GM12892 (cell line): Measurements from ENCODE around the gene CFB.
A peak's percentile ranks its signal among the peaks of the same experiment; 100 is the strongest.

Source experiments
- DNase-seq: peaks from one replicate; pipeline ENCODE4 v3.0.0; 2011; ENCODE audit not compliant: insufficient read length
- FAIRE-seq: peaks from 2 replicates; lab custom pipeline; 2011; peaks lifted over from hg19 to GRCh38; lab: Jason Lieb, UNC
- POLR2A ChIP-seq: IDR thresholded peaks from 2 replicates; pipeline ENCODE4 v1.6.1; 2011; ENCODE audit warnings: low read depth, low read length, control low read depth
- POLR2AphosphoS5 ChIP-seq: IDR thresholded peaks from 2 replicates; pipeline ENCODE4 v1.6.1; 2011; ENCODE audit warnings: low read depth, low read length, control low read depth
- TAF1 ChIP-seq: IDR thresholded peaks from 2 replicates; pipeline ENCODE4 v1.6.1; 2011; ENCODE audit warnings: low read depth, mild to moderate bottlenecking, control low read depth, low read length, borderline replicate concordance

CFB gene

DNA sequence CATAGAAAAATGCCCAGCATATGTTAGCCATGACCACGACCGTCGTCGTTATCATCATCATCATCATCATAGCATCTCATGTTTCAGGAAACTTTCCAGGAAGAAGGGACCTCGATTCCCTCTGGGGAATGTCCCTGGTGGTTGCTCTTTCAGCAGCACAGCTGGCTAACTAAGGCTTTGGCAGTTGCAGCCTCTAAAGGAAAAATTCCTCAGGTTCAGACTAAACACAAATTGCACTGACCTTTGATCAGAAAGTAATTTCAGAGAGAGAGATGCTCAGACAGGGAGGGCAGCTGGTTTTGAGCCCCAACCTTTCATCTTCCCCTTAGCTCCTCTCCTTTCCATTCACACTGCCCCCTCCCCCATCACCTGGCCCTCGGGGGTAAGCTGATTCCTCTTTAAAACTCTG lies 5.6 kb upstream of the CFB start:
- DNase-seq (no peak), FAIRE-seq (no peak)

GRCh38 chr6:31943742-31944141 lies 2.2 kb upstream of the CFB start:
- FAIRE-seq, result no peak
- no peak for DNase-seq
- TF ChIP-seq TAF1, result no peak
- no peak for TF ChIP-seq POLR2A
- TF ChIP-seq POLR2AphosphoS5, result no peak

More for the DNA sequence above, 5.6 kb upstream of the CFB start:
- no peak for TF ChIP-seq POLR2AphosphoS5
- TF ChIP-seq TAF1, result no peak
- TF ChIP-seq POLR2A, result no peak

DNA sequence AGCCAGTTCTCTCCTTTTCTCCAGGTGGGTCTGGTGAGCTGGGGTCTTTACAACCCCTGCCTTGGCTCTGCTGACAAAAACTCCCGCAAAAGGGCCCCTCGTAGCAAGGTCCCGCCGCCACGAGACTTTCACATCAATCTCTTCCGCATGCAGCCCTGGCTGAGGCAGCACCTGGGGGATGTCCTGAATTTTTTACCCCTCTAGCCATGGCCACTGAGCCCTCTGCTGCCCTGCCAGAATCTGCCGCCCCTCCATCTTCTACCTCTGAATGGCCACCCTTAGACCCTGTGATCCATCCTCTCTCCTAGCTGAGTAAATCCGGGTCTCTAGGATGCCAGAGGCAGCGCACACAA lies 765 bp upstream of the CFB start:
- no peak for TF ChIP-seq POLR2AphosphoS5
- no peak for TF ChIP-seq POLR2A
- TF ChIP-seq TAF1, result no peak
- FAIRE-seq (no peak), DNase-seq (no peak)

DNA sequence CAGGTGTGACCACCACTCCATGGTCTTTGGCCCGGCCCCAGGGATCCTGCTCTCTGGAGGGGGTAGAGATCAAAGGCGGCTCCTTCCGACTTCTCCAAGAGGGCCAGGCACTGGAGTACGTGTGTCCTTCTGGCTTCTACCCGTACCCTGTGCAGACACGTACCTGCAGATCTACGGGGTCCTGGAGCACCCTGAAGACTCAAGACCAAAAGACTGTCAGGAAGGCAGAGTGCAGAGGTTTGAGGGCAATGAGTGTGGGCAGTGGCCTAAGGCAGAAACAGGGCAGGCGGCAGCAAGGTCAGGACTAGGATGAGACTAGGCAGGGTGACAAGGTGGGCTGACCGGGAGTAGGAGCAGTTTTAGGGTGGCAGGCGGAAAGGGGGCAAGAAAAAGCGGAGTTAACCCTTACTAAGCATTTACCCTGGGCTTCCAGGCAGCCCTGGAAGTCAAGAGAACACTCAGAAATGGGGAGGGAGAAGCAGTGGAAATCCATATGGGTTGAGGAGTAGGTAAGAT lies 533 bp downstream of the CFB start:
- no peak for FAIRE-seq
- DNase-seq, result no peak
- TF ChIP-seq TAF1 (no peak), POLR2A (no peak), POLR2AphosphoS5 (no peak)

- no peak for TF ChIP-seq TAF1
- no peak for TF ChIP-seq POLR2A
- no peak for TF ChIP-seq POLR2AphosphoS5
- DNase-seq (no peak), FAIRE-seq (no peak)
These were observed 1.3 kb downstream of the CFB start for GRCh38 chr6:31947070-31947675.

DNA sequence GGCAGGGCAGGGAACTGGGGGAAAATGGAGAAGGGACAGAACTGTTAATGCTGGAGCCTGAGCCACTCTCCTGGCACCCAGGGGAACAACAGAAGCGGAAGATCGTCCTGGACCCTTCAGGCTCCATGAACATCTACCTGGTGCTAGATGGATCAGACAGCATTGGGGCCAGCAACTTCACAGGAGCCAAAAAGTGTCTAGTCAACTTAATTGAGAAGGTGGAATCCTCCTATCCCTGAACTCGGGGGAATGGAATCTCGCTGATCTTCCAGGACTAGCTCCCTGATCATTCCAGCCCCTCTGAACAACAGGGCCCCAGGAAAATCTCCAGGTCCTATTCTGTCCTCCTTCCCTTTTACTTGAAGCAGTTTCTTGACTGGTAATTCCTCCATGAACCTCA lies 2.0 kb downstream of the CFB start:
- FAIRE-seq (no peak), DNase-seq (no peak)
- TF ChIP-seq POLR2AphosphoS5 (no peak), POLR2A (no peak), TAF1 (no peak)

DNA sequence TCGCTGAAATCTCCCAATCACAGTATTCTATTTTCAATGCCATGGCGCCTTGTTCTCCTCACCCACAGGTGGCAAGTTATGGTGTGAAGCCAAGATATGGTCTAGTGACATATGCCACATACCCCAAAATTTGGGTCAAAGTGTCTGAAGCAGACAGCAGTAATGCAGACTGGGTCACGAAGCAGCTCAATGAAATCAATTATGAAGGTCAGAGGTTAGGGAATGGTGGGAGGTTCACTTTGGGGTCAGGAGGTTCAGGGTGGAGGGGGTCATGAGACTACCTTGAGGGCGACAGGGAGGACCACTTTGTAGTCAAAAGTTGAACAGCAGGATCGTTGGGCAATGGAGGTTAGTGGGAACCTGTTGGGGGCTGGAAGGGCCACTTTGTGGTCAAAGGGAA lies 2.4 kb downstream of the CFB start:
- FAIRE-seq (no peak), DNase-seq (no peak)
- TF ChIP-seq POLR2A (no peak), POLR2AphosphoS5 (no peak), TAF1 (no peak)

- TF ChIP-seq POLR2AphosphoS5 (no peak), TAF1 (no peak), POLR2A (0 out of 2 replicates have a peak, but pooled peaks have one; percentile 32)
- FAIRE-seq, result no peak
- no peak for DNase-seq
These were observed 3.0 kb downstream of the CFB start for GRCh38 chr6:31948753-31949413.

DNA sequence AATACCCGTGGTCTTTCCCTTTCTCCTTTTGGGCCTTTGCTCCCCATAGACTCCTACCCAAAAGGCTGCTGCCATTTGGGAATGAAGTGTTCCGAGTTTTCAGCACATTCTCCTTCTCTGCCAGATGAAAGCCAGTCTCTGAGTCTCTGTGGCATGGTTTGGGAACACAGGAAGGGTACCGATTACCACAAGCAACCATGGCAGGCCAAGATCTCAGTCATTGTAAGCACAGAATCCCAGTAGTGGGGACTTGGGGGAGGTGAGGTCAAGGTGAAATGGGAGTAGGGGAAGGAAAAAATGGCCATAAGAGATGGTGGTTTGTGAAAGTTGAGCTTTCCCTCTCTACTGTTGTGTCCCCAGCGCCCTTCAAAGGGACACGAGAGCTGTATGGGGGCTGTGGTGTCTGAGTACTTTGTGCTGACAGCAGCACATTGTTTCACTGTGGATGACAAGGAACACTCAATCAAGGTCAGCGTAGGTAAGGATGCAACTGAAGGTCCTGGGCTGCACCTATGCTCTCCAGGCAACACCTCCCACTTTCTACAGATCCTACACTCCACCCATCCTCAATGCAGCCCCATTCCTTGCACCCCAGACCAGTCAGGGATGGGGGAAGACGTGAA lies 4.1 kb downstream of the CFB start:
- DNase-seq (no peak), FAIRE-seq (no peak)
- TF ChIP-seq TAF1, result no peak
- TF ChIP-seq POLR2AphosphoS5, result no peak
- TF ChIP-seq POLR2A, result no peak

DNA sequence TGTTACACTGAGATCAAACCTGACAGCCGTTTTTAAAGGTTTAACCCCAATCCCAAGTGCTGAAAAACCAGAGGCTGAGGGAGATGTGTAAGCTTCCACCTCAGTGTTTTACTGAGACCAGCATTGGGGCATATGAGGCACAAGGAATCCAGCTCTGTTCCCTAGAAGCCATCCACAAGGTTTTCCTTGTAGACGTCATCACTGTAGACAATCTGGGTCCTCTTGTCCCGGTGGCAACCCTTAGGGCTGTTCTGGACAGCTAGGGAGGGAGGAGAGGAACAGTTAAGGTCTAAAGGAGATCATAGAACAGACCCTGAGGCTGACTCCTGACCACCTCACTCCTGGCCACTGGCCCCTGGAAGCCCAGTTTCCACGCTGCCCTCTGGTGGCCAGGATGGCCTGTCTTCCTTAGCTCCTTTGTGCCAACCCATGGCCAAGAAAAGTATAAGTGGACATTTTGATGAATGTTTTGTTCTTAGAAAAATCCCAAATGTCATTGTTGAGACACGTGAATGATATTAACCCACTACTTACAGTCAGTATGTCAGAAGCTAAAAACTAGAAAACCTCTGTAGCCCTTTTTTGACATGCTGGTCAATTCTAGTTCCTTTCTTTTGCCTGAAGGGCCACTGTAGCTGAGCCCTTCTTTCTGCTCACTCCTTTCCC lies 6.4 kb downstream of the CFB start:
- FAIRE-seq (no peak), DNase-seq (no peak)
- TF ChIP-seq POLR2A (no peak), TAF1 (no peak)

DNA sequence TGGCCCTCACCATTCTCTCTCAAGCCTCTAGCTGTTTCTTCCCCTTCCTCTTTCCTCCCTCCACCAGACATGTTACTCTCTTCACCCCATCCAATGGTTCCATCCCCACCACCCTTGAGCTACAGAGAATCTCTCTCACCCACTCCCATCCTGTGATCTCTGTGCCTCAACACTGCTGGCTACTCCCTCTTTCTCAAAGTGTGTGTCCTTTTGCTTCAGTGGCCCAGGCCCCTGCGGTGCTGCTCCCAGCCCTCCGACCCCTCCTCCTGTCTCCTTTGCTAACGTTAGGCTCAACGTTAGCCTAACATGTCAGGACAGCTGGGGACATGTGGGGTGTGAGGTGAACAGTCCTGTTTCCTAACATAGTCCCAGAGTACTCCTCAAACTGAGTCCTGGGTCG lies 7.0 kb downstream of the CFB start:
- no peak for FAIRE-seq
- TF ChIP-seq POLR2A (no peak), POLR2AphosphoS5 (no peak), TAF1 (no peak)
- DNase-seq, result no peak

DNA sequence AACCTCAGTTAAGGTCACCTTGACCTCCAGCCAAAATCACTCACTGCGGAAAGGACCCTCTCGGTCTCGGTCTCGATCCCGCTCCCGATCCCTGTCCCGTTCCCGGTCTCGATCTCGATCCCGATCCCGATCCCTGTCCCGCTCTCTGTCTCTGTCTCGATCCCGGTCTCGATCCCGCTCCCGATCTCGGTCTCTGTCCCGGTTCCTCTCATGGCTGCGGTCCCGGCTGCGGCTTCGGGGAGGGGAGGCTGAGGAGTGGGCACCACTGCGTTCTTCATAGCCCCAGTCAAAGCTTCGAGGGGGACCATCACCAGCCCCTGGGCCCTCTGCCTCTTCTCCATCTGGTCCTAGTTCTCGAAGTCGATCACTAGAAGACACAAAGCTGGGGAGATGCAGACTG lies 8.6 kb downstream of the CFB start:
- no peak for TF ChIP-seq POLR2A
- no peak for TF ChIP-seq TAF1
- no peak for TF ChIP-seq POLR2AphosphoS5
- DNase-seq (no peak), FAIRE-seq (no peak)
